Upper lobe of left lung (tissue), 4 donors: ENCODE data around the gene MRPL1.

Experiments
- CTCF ChIP-seq, 6 experiments: fragments of 450-650 bp in 4 of 6; fragments of 200-600 bp in 2 of 6; sonication (generic) in 2 of 6; IDR thresholded peaks; one replicate each; pipeline ENCODE4 v1.5.1; 2016 to 2019; ENCODE audit warnings: antibody characterized with exemption in 6 of 6
- POLR2A ChIP-seq, 4 donors: fragments of 450-650 bp; IDR thresholded peaks; one replicate each; pipeline ENCODE4 v1.5.1; 2016 to 2017; ENCODE audit warnings: antibody characterized with exemption in 4 of 4, mild to moderate bottlenecking in 2 of 4
- POLR2AphosphoS5 ChIP-seq, 2 donors: sonication (generic); formaldehyde crosslinking; IDR thresholded peaks; one replicate each; pipeline ENCODE4 v1.5.1; 2017; ENCODE audit warnings: antibody characterized with exemption in 2 of 2

DNA sequence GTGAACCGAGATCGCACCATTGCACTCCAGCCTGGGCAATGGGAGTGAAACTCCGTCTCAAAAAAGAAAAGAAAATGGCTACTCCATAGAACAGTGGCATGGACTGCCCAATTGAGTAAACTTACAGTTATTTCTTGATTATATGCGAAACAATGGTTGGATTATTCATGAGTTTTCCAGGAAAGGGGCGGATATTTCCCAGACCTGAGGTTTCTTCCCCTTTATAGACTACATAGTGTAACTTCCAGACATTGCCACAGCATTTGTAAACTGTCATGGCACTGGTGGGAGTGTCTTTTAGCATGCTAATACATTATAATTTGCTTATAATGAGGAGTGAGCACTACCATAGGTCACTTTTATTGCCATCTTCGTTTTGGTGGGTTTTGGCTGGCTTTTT is 14.1 kb upstream of the MRPL1 start:
- TF ChIP-seq POLR2A (IDR thresholded peaks at IDR 0.05) (no peak), CTCF (IDR thresholded peaks at IDR 0.05) (no peak), POLR2AphosphoS5 (IDR thresholded peaks at IDR 0.05) (no peak)
